Measurements from ENCODE around the gene MSANTD1. TPM values are rescaled to one million over a fixed set of nuclear protein-coding genes. Genes with fewer than 3 reads are reported as not detected.

The MSANTD1 gene
- total RNA-seq, 1 experiment from 2014 or later: 0.71 TPM

GRCh38 chr4:3225936-3226335 is 23.0 kb upstream of the MSANTD1 start:
- ChIA-PET RAD21 (ENCODE audit: low non-redundant PET in 1 of 2, low total read pairs in 2 of 2, uncharacterized antibody in 2 of 2, unreplicated experiment in 2 of 2) (no interaction called here), POLR2A (no interaction called here), CTCF (no interaction called here)
- ATAC-seq: no peak
- Histone ChIP-seq H3K9me3 (ENCODE audit: control insufficient read depth in 1 of 2, insufficient read depth in 1 of 2, low read depth in 1 of 2, low read length in 2 of 2) (no peaks in the 10 kb centered on the region), H3K9ac (ENCODE audit: low read length) (no peak overlapping the region), H3K27ac (ENCODE audit: low read depth, low read length) (no peak overlapping the region), H2AFZ (ENCODE audit: low read depth, low read length, poor library complexity, severe bottlenecking) (no peak overlapping the region), H3K36me3 (ENCODE audit: control insufficient read depth in 1 of 2, insufficient read depth in 2 of 2, low read length in 2 of 2) (peaks cover 22 to 31% of the 10 kb centered on the region in 2 experiments; a peak in 3 of 4 replicates), H3K79me2 (ENCODE audit: insufficient read depth, low read length) (no peaks in the 10 kb centered on the region), H3K27me3 (ENCODE audit: insufficient read depth, low read length) (no peaks in the 10 kb centered on the region), H3K4me2 (ENCODE audit: low read length) (no peak overlapping the region), H3K4me3 (replicated peaks in 1 of 2; ENCODE audit: low read depth in 1 of 2, low read length in 2 of 2) (no peak overlapping the region), H3K9me2 (ENCODE audit: insufficient read depth) (no peaks in the 10 kb centered on the region), H3K4me1 (ENCODE audit: control insufficient read depth in 1 of 2, insufficient read depth in 2 of 2, low read length in 2 of 2) (no peaks in the 10 kb centered on the region), H4K20me1 (ENCODE audit: insufficient read depth) (no peaks in the 10 kb centered on the region)
- DNase-seq (ENCODE audit: low read depth, low spot score): no peak
- intact Hi-C loops (cut with micrococcal nuclease): no loop called here
- TF ChIP-seq EGR1 (IDR thresholded peaks at IDR 0.05; ENCODE audit: low read depth) (no peak), EZH2phosphoT487 (IDR thresholded peaks at IDR 0.05; ENCODE audit: borderline replicate concordance) (no peak), ZFX (IDR thresholded peaks at IDR 0.05) (no peak), REST (IDR thresholded peaks at IDR 0.05; ENCODE audit: low read depth) (no peak), ATF3 (IDR thresholded peaks at IDR 0.05) (no peak), CTCF (IDR thresholded peaks at IDR 0.05 in 2 of 3, conservative IDR thresholded peaks at IDR 0.05 in 1 of 3; ENCODE audit: borderline replicate concordance in 1 of 3, insufficient read depth in 1 of 3, low read depth in 2 of 3, low read length in 2 of 3) (no peak), EZH2 (IDR thresholded peaks at IDR 0.05) (no peak), YY1 (IDR thresholded peaks at IDR 0.05; ENCODE audit: extremely low read depth, insufficient replicate concordance, low read depth, low read length) (no peak), ELF1 (IDR thresholded peaks at IDR 0.05; ENCODE audit: borderline replicate concordance, low read depth) (no peak)
- no TSS peak for BruUV-seq (replicated peaks)

All from HCT116 (cell line).